H9 (cell line): ENCODE results near the gene EPN3. TPM values are rescaled to one million over a fixed set of nuclear protein-coding genes. Genes with fewer than 3 reads are reported as not detected.

ENCODE experiments used
- DNase-seq: peaks from one replicate; pipeline ENCODE4 v3.0.0-alpha.2; 2017
- H2AFZ ChIP-seq: one replicate; pipeline ENCODE4 v1.6.1; 2013; ENCODE audit warnings: mild to moderate bottlenecking, low read length, control low read depth, moderate library complexity
- H2AK5ac ChIP-seq: 2 replicates; pipeline ENCODE4 v1.6.1; 2013; ENCODE audit warnings: low read length, control low read depth, mixed read lengths; ENCODE audit not compliant: insufficient read length
- H2BK120ac ChIP-seq: one replicate; pipeline ENCODE4 v1.6.1; 2013; ENCODE audit warnings: low read depth, mild to moderate bottlenecking, low read length, control low read depth, inconsistent platforms; ENCODE audit not compliant: poor library complexity, severe bottlenecking
- H2BK12ac ChIP-seq: 2 replicates; pipeline ENCODE4 v1.6.1; 2013; ENCODE audit warnings: low read length, control low read depth, mixed read lengths, low read depth; ENCODE audit not compliant: insufficient read length
- H2BK15ac ChIP-seq: 2 replicates; pipeline ENCODE4 v1.6.1; 2013; ENCODE audit warnings: low read depth, low read length, control low read depth
- H2BK20ac ChIP-seq: one replicate; pipeline ENCODE4 v1.6.1; 2013; ENCODE audit warnings: low read depth, mild to moderate bottlenecking, low read length, control low read depth, inconsistent platforms; ENCODE audit not compliant: poor library complexity, severe bottlenecking
- H2BK5ac ChIP-seq: 2 replicates; pipeline ENCODE4 v1.6.1; 2013; ENCODE audit warnings: low read length, control low read depth, mixed read lengths; ENCODE audit not compliant: insufficient read length
- H3K14ac ChIP-seq: 2 replicates; pipeline ENCODE4 v1.6.1; 2013; ENCODE audit warnings: low read length, control low read depth; ENCODE audit not compliant: insufficient read depth
- H3K18ac ChIP-seq: 2 replicates; pipeline ENCODE4 v1.6.1; 2013; ENCODE audit warnings: low read depth, mild to moderate bottlenecking, mixed read lengths, low read length, control low read depth; ENCODE audit not compliant: insufficient read length
- H3K23ac ChIP-seq: 2 replicates; pipeline ENCODE4 v1.6.1; 2013; ENCODE audit warnings: low read length, control low read depth, mixed read lengths, low read depth; ENCODE audit not compliant: insufficient read length
- H3K23me2 ChIP-seq: 2 replicates; pipeline ENCODE4 v1.6.1; 2013; ENCODE audit warnings: low read depth, mild to moderate bottlenecking, mixed read lengths, low read length, control low read depth; ENCODE audit not compliant: insufficient read length, poor library complexity, severe bottlenecking
- H3K27ac ChIP-seq: 2 replicates; pipeline ENCODE4 v1.5.1; 2013; ENCODE audit warnings: low read length, control low read depth, mixed read lengths, low read depth; ENCODE audit not compliant: insufficient read length
- H3K27me3 ChIP-seq: 2 replicates; pipeline ENCODE4 v1.6.1; 2013; ENCODE audit warnings: low read length, control low read depth, inconsistent platforms; ENCODE audit not compliant: insufficient read depth
- H3K4ac ChIP-seq: 2 replicates; pipeline ENCODE4 v1.6.1; 2013; ENCODE audit warnings: low read depth, mild to moderate bottlenecking, control low read depth, inconsistent platforms, low read length, moderate library complexity
- H3K4me1 ChIP-seq: 2 replicates; pipeline ENCODE4 v1.6.1; 2013; ENCODE audit warnings: low read length, control low read depth, inconsistent platforms; ENCODE audit not compliant: insufficient read depth
- H3K4me2 ChIP-seq: 2 replicates; pipeline ENCODE4 v1.6.1; 2013; ENCODE audit warnings: low read length, control low read depth, mixed read lengths; ENCODE audit not compliant: insufficient read length, insufficient read depth
- H3K56ac ChIP-seq: 2 replicates; pipeline ENCODE4 v1.6.1; 2013; ENCODE audit warnings: low read depth, mild to moderate bottlenecking, mixed read lengths, low read length, control low read depth; ENCODE audit not compliant: insufficient read length
- H3K79me1 ChIP-seq: 2 replicates; pipeline ENCODE4 v1.6.1; 2013; ENCODE audit warnings: low read depth, mild to moderate bottlenecking, moderate library complexity, low read length, control low read depth, inconsistent platforms; ENCODE audit not compliant: insufficient read depth, poor library complexity, severe bottlenecking
- H3K79me2 ChIP-seq: 2 replicates; pipeline ENCODE4 v1.6.1; 2013; ENCODE audit warnings: low read length, control low read depth, inconsistent platforms; ENCODE audit not compliant: insufficient read depth
- H3K9ac ChIP-seq: 2 replicates; pipeline ENCODE4 v1.6.1; 2013; ENCODE audit warnings: low read length, control low read depth, mixed read lengths; ENCODE audit not compliant: insufficient read length; ENCODE audit errors: extremely low read depth
- H3K9me3 ChIP-seq: one replicate; pipeline ENCODE4 v1.6.1; 2013; ENCODE audit warnings: low read depth, low read length, inconsistent platforms; ENCODE audit not compliant: control insufficient read depth
- H3T11ph ChIP-seq: one replicate; pipeline ENCODE4 v1.6.1; 2013; ENCODE audit warnings: mild to moderate bottlenecking, low read length, control low read depth, inconsistent platforms
- H4K20me1 ChIP-seq: one replicate; pipeline ENCODE4 v1.6.1; 2013; ENCODE audit not compliant: control insufficient read depth, insufficient read length, insufficient read depth
- H4K5ac ChIP-seq: 2 replicates; pipeline ENCODE4 v1.6.1; 2013; ENCODE audit warnings: low read depth, mild to moderate bottlenecking, mixed read lengths, low read length, control low read depth; ENCODE audit not compliant: insufficient read length
- H4K8ac ChIP-seq: replicated peaks from 2 replicates; pipeline ENCODE4 v1.6.1; 2013; ENCODE audit warnings: low read length, control low read depth, mixed read lengths, low read depth; ENCODE audit not compliant: insufficient read length
- H4K91ac ChIP-seq: 2 replicates; pipeline ENCODE4 v1.6.1; 2013; ENCODE audit warnings: low read depth, mild to moderate bottlenecking, moderate library complexity, mixed read lengths, low read length, control low read depth; ENCODE audit not compliant: insufficient read length
- H3K27ac Mint-ChIP-seq, 3 experiments: 2 replicates in 2 of 3; 3 replicates in 1 of 3; pipeline ENCODE4 v1.8.0; 2020 to 2021; ENCODE audit warnings: mixed read lengths in 3 of 3, mild to moderate bottlenecking in 1 of 3, moderate library complexity in 1 of 3
- H3K27me3 Mint-ChIP-seq: 2 replicates; pipeline ENCODE4 v1.8.0; 2021; ENCODE audit warnings: low read depth, mild to moderate bottlenecking, moderate library complexity, mixed read lengths
- H3K36me3 Mint-ChIP-seq, 3 experiments: 2 replicates in 2 of 3; 3 replicates in 1 of 3; pipeline ENCODE4 v1.8.0; 2020 to 2021; ENCODE audit warnings: low read depth in 3 of 3, mixed read lengths in 3 of 3; ENCODE audit not compliant: insufficient read depth in 1 of 3
- H3K4me1 Mint-ChIP-seq, 2 experiments: 2 replicates each; pipeline ENCODE4 v1.8.0; 2020; ENCODE audit warnings: mixed read lengths in 2 of 2
- H3K4me3 Mint-ChIP-seq, 2 experiments: 2 replicates in 1 of 2; 3 replicates in 1 of 2; pipeline ENCODE4 v1.8.0; 2020 to 2021; ENCODE audit warnings: mild to moderate bottlenecking in 2 of 2, mixed read lengths in 2 of 2, moderate library complexity in 1 of 2
- H3K9me3 Mint-ChIP-seq, 2 experiments: 2 replicates in 1 of 2; 3 replicates in 1 of 2; pipeline ENCODE4 v1.8.0; 2020; ENCODE audit warnings: mild to moderate bottlenecking in 2 of 2, mixed read lengths in 2 of 2, moderate library complexity in 1 of 2
- CTCF ChIP-seq: fragments of 200-600 bp; sonication (generic); conservative IDR thresholded peaks from 3 replicates; pipeline ENCODE4 v1.8.0; 2021; ENCODE audit warnings: antibody characterized with exemption, mild to moderate bottlenecking
- WGBS: extraction: QIAGEN DNeasy Blood & Tissue Kit; methylation state at CpG from one replicate; pipeline ENCODE4 v1.1.7; 2013; ENCODE audit warnings: missing lambda C conversion rate, low lambda C conversion rate, mixed read lengths; ENCODE audit not compliant: insufficient read length; ENCODE audit errors: extremely low coverage; 5-methylcytosine and 5-hydroxymethylcytosine counted together
- total RNA-seq: library from RNA; stranded (reverse); gene quantifications from 2 replicates; pipeline ENCODE4 v1.2.1, GENCODE V29; 2021

Gene EPN3
- total RNA-seq, 1 experiment from 2014 or later: 1.9 TPM

- H3K4me3 Mint-ChIP-seq: no peak overlapping the region
- Histone ChIP-seq H3K4me2 (no peak overlapping the region), H2BK12ac (no peak overlapping the region), H3K79me2 (no peaks in the 10 kb centered on the region), H2AFZ (no peak overlapping the region), H4K20me1 (no peaks in the 10 kb centered on the region), H3K23me2 (no peaks in the 10 kb centered on the region), H3T11ph (no peak overlapping the region), H3K23ac (no peak overlapping the region), H4K5ac (no peak overlapping the region), H4K8ac (no peak overlapping the region), H3K56ac (no peak overlapping the region), H3K27me3 (no peaks in the 10 kb centered on the region; the same call in 1 of the 2 replicates), H3K9me3 (no peaks in the 10 kb centered on the region), H3K4ac (no peak overlapping the region), H2AK5ac (no peak overlapping the region), H3K9ac (no peak overlapping the region), H2BK15ac (no peak overlapping the region), H2BK120ac (no peak overlapping the region), H2BK5ac (no peak overlapping the region), H3K79me1 (no peaks in the 10 kb centered on the region), H3K27ac (no peak overlapping the region), H3K18ac (no peak overlapping the region), H4K91ac (no peak overlapping the region), H3K14ac (no peak overlapping the region), H2BK20ac (no peak overlapping the region), H3K4me1 (peaks cover 2% of the 10 kb centered on the region; the same call in 1 of the 2 replicates)
- no peak for TF ChIP-seq CTCF
- WGBS: no CpG with 5 or more reads among the region's 5 CpGs
- peak overlapping the region in 1 of 3 experiments; percentile 40; a peak in 2 of 7 replicates for H3K27ac Mint-ChIP-seq
- no peaks in the 10 kb centered on the region for H3K9me3 Mint-ChIP-seq
- H3K4me1 Mint-ChIP-seq: peaks cover 21 to 25% of the 10 kb centered on the region in 2 experiments
- H3K27me3 Mint-ChIP-seq: peaks cover 27% of the 10 kb centered on the region
- DNase-seq: no peak
- no peaks in the 10 kb centered on the region for H3K36me3 Mint-ChIP-seq
Measured at GRCh38 chr17:50527155-50527762, 5.3 kb upstream of the EPN3 start.
